Cerebellar nuclear complex (tissue), 1 donor: ENCODE measurements around the gene IKZF2.

Experiments
- DNase-seq, 2 experiments: peaks; one replicate each; lab custom pipeline; 2025; lab: John Stamatoyannopoulos, UW

IKZF2 gene

GRCh38 chr2:212998626-212999359 lies 152.6 kb downstream of the IKZF2 start:
- DNase-seq: no peak

DNA sequence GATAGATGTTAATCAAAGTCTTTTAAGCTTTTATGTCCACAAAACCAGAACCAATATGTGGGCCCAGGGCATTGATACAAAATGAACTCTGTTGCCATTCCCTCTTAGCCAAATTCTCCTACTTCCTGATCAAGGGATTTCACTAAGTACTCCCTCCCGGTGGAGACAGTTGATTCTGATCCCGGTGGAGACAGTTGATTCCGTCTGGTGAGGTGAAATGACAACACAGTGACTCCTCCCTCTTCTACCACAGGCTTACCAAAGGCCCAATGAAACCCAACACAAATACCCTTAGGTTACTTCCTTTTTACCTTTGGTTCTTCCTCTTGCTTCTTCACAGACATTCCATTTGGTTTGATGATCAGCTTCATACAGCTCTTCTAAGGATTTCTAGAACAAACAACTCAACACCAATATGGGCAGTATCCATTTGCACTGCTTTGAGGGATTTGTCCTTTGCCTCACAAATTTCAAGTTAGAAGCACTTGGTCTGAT lies 153.8 kb downstream of the IKZF2 start:
- DNase-seq: no peak

- DNase-seq: no peak
These were observed 155.5 kb downstream of the IKZF2 start for GRCh38 chr2:212995920-212996319.

GRCh38 chr2:212994976-212995375 lies 156.4 kb downstream of the IKZF2 start:
- no peak for DNase-seq

DNA sequence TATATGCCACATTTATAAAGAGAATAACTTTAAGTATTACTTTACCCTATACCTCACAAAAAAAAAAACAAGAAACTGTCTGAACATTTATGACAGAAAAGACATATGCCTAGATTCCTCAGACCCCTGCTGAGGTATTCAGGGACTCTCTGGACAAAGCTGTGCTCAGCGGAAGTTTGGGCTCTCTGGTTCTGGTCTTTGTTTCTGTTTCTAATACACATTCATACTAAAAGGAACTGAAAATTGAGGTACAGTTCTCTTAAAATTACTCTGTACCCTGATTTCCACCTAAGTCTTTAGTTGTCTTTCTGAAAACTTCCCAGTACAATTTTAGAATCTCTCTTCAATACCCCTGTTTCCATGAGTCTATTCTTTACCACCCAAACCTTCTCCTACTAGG lies 160.3 kb downstream of the IKZF2 start:
- DNase-seq: no peak

DNA sequence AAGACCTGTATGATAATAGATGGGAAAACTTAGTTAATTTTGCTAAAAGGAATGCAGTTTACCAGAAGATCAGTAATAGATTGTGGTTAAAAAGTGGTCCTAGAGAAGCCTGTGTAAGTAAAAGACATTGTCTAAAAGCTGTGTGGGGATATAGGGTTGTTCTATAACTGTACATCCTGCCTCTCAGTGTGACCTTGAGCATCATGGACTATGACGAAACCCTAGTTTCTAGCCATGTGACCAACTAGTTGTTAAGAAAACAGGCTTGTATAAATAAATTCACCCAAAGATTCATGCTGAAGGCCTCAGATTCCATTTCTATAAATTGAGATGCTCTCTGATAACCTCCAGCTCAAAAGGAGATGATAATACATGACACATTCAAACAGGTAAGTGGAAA lies 160.7 kb downstream of the IKZF2 start:
- no peak for DNase-seq

DNA sequence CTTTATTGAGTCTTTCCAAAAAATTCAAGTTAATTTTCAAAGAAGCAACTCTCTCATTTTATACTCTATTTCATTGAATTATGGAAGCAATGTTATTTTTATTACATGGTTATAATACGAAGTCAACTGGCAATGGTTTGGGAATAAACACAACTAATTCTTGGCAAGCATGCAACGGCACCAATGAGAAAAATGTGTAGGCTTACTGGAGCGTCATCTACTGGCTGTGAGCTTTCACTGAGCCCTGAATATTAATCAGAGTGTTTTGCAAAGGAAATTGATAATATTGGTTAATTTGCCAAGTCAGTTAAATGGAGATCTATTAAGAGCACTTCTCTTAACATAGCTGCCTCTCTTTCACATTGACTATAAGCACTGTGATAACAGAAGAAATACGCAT lies 163.9 kb downstream of the IKZF2 start:
- DNase-seq: no peak

- no peak for DNase-seq
These were observed 167.3 kb downstream of the IKZF2 start for GRCh38 chr2:212984129-212984528.

DNA sequence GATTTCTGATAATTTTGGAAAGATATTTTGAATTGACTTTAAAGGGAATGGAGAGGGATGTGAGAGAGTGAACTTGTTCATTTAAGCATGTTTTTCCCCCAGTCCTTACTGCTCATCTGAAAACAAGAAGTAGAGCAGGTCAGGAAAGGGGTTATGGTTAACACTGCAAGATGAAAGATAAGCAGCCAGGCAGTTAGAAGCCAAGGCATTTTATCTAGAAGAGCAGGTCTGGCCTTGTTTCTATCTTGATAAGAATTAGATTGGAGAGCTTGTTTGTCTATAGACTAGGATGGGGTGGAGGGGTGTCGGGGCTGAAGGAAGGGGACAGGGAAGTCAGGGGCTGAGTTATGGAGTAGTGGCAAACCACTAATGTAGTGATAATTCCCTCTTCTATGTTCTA lies 171.6 kb downstream of the IKZF2 start:
- no peak for DNase-seq

DNA sequence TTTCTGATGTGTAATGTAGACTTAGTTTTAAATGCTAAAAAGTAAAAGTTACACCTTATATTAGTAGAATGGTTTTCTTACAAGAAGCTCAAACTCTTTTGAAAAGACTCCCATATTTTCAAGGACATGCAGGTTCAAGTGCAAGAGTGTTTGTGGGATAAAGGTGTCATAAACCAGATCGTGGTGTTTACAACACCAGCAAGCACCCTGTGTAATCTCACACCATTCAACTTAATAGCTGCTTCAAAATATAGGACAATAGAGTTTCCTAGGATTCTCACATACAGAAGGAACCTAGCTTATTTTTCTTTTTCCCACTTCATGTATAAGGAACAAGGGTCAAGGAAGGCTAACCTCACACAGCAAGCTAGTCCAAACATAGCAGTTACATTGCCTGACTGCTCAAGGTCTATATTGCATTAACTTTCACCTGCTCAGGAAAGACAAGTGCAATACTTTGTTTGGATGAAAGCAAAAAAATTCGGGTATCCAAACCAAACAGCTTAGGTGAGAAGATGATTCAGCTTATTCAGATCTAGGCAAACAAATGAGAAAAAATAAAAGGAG lies 172.3 kb downstream of the IKZF2 start:
- DNase-seq: no peak

- no peak for DNase-seq
These were observed 174.3 kb downstream of the IKZF2 start for GRCh38 chr2:212977152-212977551.

DNA sequence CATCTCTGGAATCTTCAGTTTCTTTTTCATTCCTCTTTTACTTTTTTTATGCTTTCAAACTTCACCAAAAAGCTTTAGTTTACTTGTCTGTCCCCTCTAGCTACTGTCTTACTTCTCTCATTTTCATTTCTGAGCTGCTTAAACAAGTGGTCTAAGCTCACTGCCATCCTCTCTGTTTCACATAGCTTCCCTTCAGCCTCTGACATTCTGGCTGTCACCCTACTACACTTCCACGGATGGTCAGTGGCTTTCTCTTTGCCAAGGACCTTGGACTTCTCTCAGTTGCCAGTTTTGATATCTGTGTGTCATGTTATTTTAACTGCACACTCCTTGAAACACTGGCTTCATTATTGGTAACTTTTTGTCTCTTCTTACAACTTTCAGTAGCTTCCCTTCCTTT lies 176.1 kb downstream of the IKZF2 start:
- no peak for DNase-seq

GRCh38 chr2:212974692-212975091 lies 176.7 kb downstream of the IKZF2 start:
- DNase-seq: no peak

- no peak for DNase-seq
These were observed 178.1 kb downstream of the IKZF2 start for GRCh38 chr2:212973347-212973746.

GRCh38 chr2:212970132-212970531 lies 181.3 kb downstream of the IKZF2 start:
- no peak for DNase-seq

GRCh38 chr2:212968284-212969081 lies 182.9 kb downstream of the IKZF2 start:
- no peak for DNase-seq

- DNase-seq: no peak
These were observed 184.5 kb downstream of the IKZF2 start for GRCh38 chr2:212966884-212967283.

GRCh38 chr2:212962691-212963090 lies 188.7 kb downstream of the IKZF2 start:
- no peak for DNase-seq

GRCh38 chr2:212961255-212961654 lies 190.2 kb downstream of the IKZF2 start:
- no peak for DNase-seq

DNA sequence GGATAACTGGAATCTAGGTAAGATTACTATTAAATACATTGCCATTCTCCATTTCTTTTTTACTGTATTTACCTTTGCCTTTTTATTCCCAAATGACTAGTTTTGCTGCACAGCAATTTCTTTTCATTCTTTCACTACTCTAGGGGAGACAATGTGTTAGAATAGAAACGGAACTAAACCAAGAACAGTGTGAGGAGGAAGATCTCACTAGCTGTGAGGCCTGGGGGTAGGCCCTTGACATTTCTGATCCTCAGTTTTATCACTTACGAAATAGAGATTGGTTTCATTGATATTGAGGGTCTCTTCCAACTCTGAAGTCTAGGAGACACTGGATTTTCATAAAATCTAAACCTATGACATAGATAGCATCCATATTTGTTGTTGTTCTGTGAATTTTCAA lies 191.1 kb downstream of the IKZF2 start:
- no peak for DNase-seq

- DNase-seq: no peak
These were observed 191.8 kb downstream of the IKZF2 start for GRCh38 chr2:212959471-212960117.

GRCh38 chr2:212958757-212959295 lies 192.6 kb downstream of the IKZF2 start:
- DNase-seq: no peak
